K562 (cell line): Measurements from ENCODE around the gene IL4R. TPM values are rescaled to one million over a fixed set of nuclear protein-coding genes. Genes with fewer than 3 reads are reported as not detected.

Source experiments
- ATAC-seq: fragments of 200-7000 bp; cut with Tn5 transposase; 3 replicates; pipeline ENCODE4 v1.9.1; 2020; ENCODE audit warnings: moderate library complexity
- BruUV-seq: library from RNA; stranded (reverse); fragments of 400-500 nt; replicated peaks from 2 replicates; lab custom pipeline; 2021; lab: Mats Ljungman, UMichigan
- CTCF ChIA-PET: fragments of 300-600 bp; formaldehyde crosslinking; extraction: SDS; loops from one replicate; lab custom pipeline; 2021; ENCODE audit warnings: low intra/inter-chr PET ratio; lab: Yijun Ruan, JAX
- POLR2A ChIA-PET: fragments of 300-600, 350-650 bp; sonication (Branson Sonifier 250); formaldehyde crosslinking; extraction: SDS; loops from one replicate; lab custom pipeline; 2021; ENCODE audit warnings: antibody characterized with exemption, inconsistent platforms; lab: Yijun Ruan, JAX
- DNase-seq, 4 experiments: peaks; one replicate each; pipeline versions ENCODE4 v3.0.0 to v3.0.0-alpha.2; 2011 to 2018; ENCODE audit warnings: low spot score in 3 of 4, mixed read lengths in 3 of 4; ENCODE audit errors: extremely low read depth in 1 of 4
- FAIRE-seq: peaks from 2 replicates; lab custom pipeline; 2011; peaks lifted over from hg19 to GRCh38; lab: Jason Lieb, UNC
- H2AFZ ChIP-seq: 2 replicates; pipeline ENCODE4 v1.6.0; 2011; ENCODE audit warnings: low read depth, low read length, control low read depth, inconsistent platforms
- H3K27ac ChIP-seq: fragments of 200-600 bp; 3 replicates; pipeline ENCODE4 v1.8.0; 2011; ENCODE audit warnings: low read depth, mild to moderate bottlenecking, control low read depth, inconsistent platforms, low read length, moderate library complexity, mixed read lengths; ENCODE audit errors: extremely low read depth
- H3K27me3 ChIP-seq, 2 experiments: fragments of 300-600 bp in 1 of 2; 2 replicates in 1 of 2; 3 replicates in 1 of 2; pipeline versions ENCODE4 v1.6.0 to v1.8.0; 2011; ENCODE audit warnings: inconsistent platforms in 2 of 2, low read length in 2 of 2, mild to moderate bottlenecking in 1 of 2, mixed read lengths in 1 of 2, moderate library complexity in 1 of 2; ENCODE audit not compliant: control insufficient read depth in 2 of 2, insufficient read depth in 2 of 2
- H3K36me3 ChIP-seq: fragments of 300-600 bp; 3 replicates; pipeline ENCODE4 v1.8.0; 2011; ENCODE audit warnings: mild to moderate bottlenecking, low read length, inconsistent platforms; ENCODE audit not compliant: control insufficient read depth, insufficient read depth
- H3K4me1 ChIP-seq, 2 experiments: fragments of 200-600 bp in 1 of 2; replicated peaks in 1 of 2; 2 replicates in 1 of 2; 3 replicates in 1 of 2; pipeline versions ENCODE4 v1.5.1 to v1.8.0; 2011; ENCODE audit warnings: inconsistent platforms in 2 of 2, low read length in 2 of 2, mild to moderate bottlenecking in 1 of 2, mixed read lengths in 1 of 2, moderate library complexity in 1 of 2; ENCODE audit not compliant: control insufficient read depth in 2 of 2, insufficient read depth in 2 of 2
- H3K4me2 ChIP-seq: 2 replicates; pipeline ENCODE4 v1.6.1; 2011; ENCODE audit warnings: low read length, control low read depth, inconsistent platforms, mixed read lengths; ENCODE audit not compliant: insufficient read depth
- H3K4me3 ChIP-seq: fragments of 200-600 bp; sonication (generic), shearing (Covaris generic); 2 replicates; pipeline ENCODE4 v1.5.1; 2016; ENCODE audit warnings: control low read depth, inconsistent platforms
- H3K79me2 ChIP-seq: fragments of 200-600 bp; 3 replicates; pipeline ENCODE4 v1.8.0; 2011; ENCODE audit warnings: low read length, inconsistent platforms; ENCODE audit not compliant: control insufficient read depth, insufficient read depth
- H3K9ac ChIP-seq, 2 experiments: 2 replicates each; pipeline versions ENCODE4 v1.6.0 to v1.6.1; 2011; ENCODE audit warnings: low read depth in 2 of 2, low read length in 2 of 2, control low read depth in 1 of 2, inconsistent platforms in 1 of 2, mild to moderate bottlenecking in 1 of 2, mixed read lengths in 1 of 2; ENCODE audit not compliant: insufficient read depth in 1 of 2
- H3K9me1 ChIP-seq: one replicate; pipeline ENCODE4 v1.6.0; 2011; ENCODE audit warnings: inconsistent platforms, mild to moderate bottlenecking, low read length, moderate library complexity; ENCODE audit not compliant: control insufficient read depth, insufficient read depth
- H3K9me3 ChIP-seq: replicated peaks from 2 replicates; pipeline ENCODE4 v1.5.1; 2011; ENCODE audit warnings: low read depth, low read length, inconsistent platforms; ENCODE audit not compliant: control insufficient read depth, insufficient read depth
- H4K20me1 ChIP-seq: replicated peaks from 2 replicates; pipeline ENCODE4 v1.6.1; 2011; ENCODE audit warnings: low read length, inconsistent platforms, mixed read lengths; ENCODE audit not compliant: control insufficient read depth, insufficient read depth
- CBX3 ChIP-seq, 2 experiments: IDR thresholded peaks; 1 replicate in 1 of 2; 2 replicates in 1 of 2; pipeline ENCODE4 v1.6.1; 2012; ENCODE audit warnings: inconsistent platforms in 2 of 2, low read length in 2 of 2, borderline replicate concordance in 1 of 2, control low read depth in 1 of 2
- CUX1 ChIP-seq: fragments of 200-800 bp; sonication (Bioruptor generic); IDR thresholded peaks from 2 replicates; pipeline ENCODE4 v1.6.1; 2016; ENCODE audit warnings: missing genetic modification characterization, missing compliant biosample characterization
- DIDO1 ChIP-seq: fragments of 450-650 bp; IDR thresholded peaks from 2 replicates; pipeline ENCODE4 v1.6.1; 2016; ENCODE audit warnings: low read depth, missing biosample characterization, missing genetic modification characterization
- PRPF4 ChIP-seq: fragments of 200-400 bp; formaldehyde crosslinking; IDR thresholded peaks from one replicate; pipeline ENCODE4 v1.6.1; 2017; ENCODE audit warnings: low read length, low read depth, mild to moderate bottlenecking; ENCODE audit not compliant: insufficient read depth, poor library complexity, severe bottlenecking
- PURB ChIP-seq: sonication (generic); formaldehyde crosslinking; IDR thresholded peaks from 2 replicates; pipeline ENCODE4 v1.9.0; 2021; ENCODE audit warnings: low read depth, mild to moderate bottlenecking, missing genetic modification reagents
- RBM25 ChIP-seq: fragments of 200-400 bp; formaldehyde crosslinking; IDR thresholded peaks from 2 replicates; pipeline ENCODE4 v1.6.1; 2018; ENCODE audit warnings: low read length, low read depth, moderate library complexity; ENCODE audit not compliant: severe bottlenecking
- ZFP36 ChIP-seq: fragments of 150-350 bp; IDR thresholded peaks from 2 replicates; pipeline ENCODE4 v1.6.1; 2018; ENCODE audit warnings: low read length, low read depth; ENCODE audit not compliant: partially characterized antibody
- ZFX ChIP-seq: sonication (generic); formaldehyde crosslinking; IDR thresholded peaks from 2 replicates; pipeline ENCODE4 v1.8.0; 2022; ENCODE audit warnings: mild to moderate bottlenecking, missing genetic modification reagents, moderate library complexity
- WGBS: fragments of 100-300 bp; shearing (Covaris generic); methylation state at CpG from one replicate; pipeline ENCODE4 v1.1.6; 2016; ENCODE audit warnings: low coverage, mixed read lengths; ENCODE audit not compliant: insufficient coverage; ENCODE audit errors: missing lambda C conversion rate; 5-methylcytosine and 5-hydroxymethylcytosine counted together
- in situ Hi-C: fragments of 300-500 bp; cut with MboI; formaldehyde crosslinking; loops from 4 replicates; pipeline ENCODE4 v1.15.0; 2018; ENCODE audit warnings: inconsistent platforms, mixed read lengths
- intact Hi-C: fragments of 100-400 bp; cut with micrococcal nuclease; formaldehyde crosslinking; loops from 2 replicates; pipeline ENCODE4 v1.14.2; 2022
- polyA plus RNA-seq, 8 experiments: library from polyadenylated mRNA; depleted of rRNA in 4 of 8; stranded (reverse) in 5 of 8; unstranded in 3 of 8; fragments of >200 nt; fragmentation: Nextera tagmentation in 2 of 8; fragmentation: Illumina TruSeq in 1 of 8; extraction: Ambion mirVana in 2 of 8; extraction: Trizol in 1 of 8; gene quantifications; 2 replicates each; pipeline versions ENCODE4 v1.2.1 to v1.2.3, GENCODE V29; 2011 to 2014; ENCODE audit warnings: inconsistent platforms in 1 of 8, missing spikeins in 1 of 8
- total RNA-seq, 7 experiments: library from RNA; depleted of rRNA in 6 of 7; stranded (reverse); fragments of >200 nt in 6 of 7; fragmentation: Illumina TruSeq in 2 of 7; extraction: Trizol in 2 of 7; gene quantifications; 2 replicates each; pipeline versions ENCODE4 v1.2.1 to v1.2.3, GENCODE V29; 2011 to 2021; ENCODE audit warnings: low replicate concordance in 1 of 7
- TF ChIP-seq, protein P1 (sequence below): sonication (generic); formaldehyde crosslinking; IDR thresholded peaks from 2 replicates; pipeline ENCODE4 v1.8.0; 2022; ENCODE audit warnings: missing genetic modification reagents, mild to moderate bottlenecking, borderline replicate concordance

The IL4R gene
- total and polyA plus RNA-seq, 9 of the 15 experiments (the other 6 are each of a cell fraction or from before 2014, with no cell fraction given) = 0.17 to 5.8 (median 3.3) TPM

DNA sequence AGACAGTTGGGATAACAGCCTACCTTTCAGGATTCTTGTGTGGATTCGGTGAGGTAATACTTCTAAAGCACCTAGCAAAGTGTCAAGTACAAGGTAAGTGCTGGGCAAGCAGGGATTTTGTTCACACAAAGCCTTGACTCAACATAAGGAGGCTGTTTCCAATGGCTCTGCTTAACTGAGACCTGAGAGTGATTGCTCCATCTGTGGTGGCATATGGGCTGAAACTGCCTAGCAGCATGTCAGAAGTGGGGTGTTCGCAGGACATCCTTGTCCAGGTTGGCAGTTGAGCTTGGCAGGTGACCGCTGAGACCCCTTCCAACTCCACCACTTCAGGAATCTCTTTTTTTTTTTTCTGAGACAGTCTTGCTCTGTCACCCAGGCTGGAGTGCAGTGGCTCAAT is 19.8 kb downstream of the IL4R start:
- no peaks in the 10 kb centered on the region for H3K79me2 ChIP-seq
- POLR2A ChIA-PET = interaction anchor here (0.6 kb wide), 1 partner anchor 15 kb away, joined by 4 read pairs; no protein-coding TSS in a partner anchor
- in situ Hi-C loops = no loop called here
- no peaks in the 10 kb centered on the region for H3K9me1 ChIP-seq
- no peaks in the 10 kb centered on the region for H3K4me1 ChIP-seq
- no peaks in the 10 kb centered on the region for H3K9me3 ChIP-seq
- intact Hi-C loops = no loop called here
- ATAC-seq = no peak
- no peaks in the 10 kb centered on the region for H3K36me3 ChIP-seq
- DNase-seq = no peak
- TF ChIP-seq CBX3 (IDR thresholded peaks at IDR 0.05; ENCODE audit: borderline replicate concordance in 1 of 2, low read length in 2 of 2) = no peak
- H3K27me3 ChIP-seq = no peaks in the 10 kb centered on the region
- H3K27ac ChIP-seq = no peak overlapping the region
- 46% methylated on average over 3 of the region's 3 CpGs for WGBS
- H4K20me1 ChIP-seq = no peaks in the 10 kb centered on the region
- H2AFZ ChIP-seq = no peak overlapping the region
- no peak overlapping the region for H3K4me3 ChIP-seq
- FAIRE-seq = no peak
- no TSS peak for BruUV-seq
- H3K9ac ChIP-seq = no peak overlapping the region
- no peak overlapping the region for H3K4me2 ChIP-seq
- CTCF ChIA-PET = no interaction called here

- H3K9ac ChIP-seq = no peak overlapping the region
- H3K79me2 ChIP-seq = no peaks in the 10 kb centered on the region
- no peak overlapping the region for H3K4me3 ChIP-seq
- no peaks in the 10 kb centered on the region for H3K27me3 ChIP-seq
- no TSS peak for BruUV-seq
- H3K4me2 ChIP-seq = no peak overlapping the region
- POLR2A ChIA-PET = no interaction called here
- WGBS = 83% methylated on average over 2 of the region's 10 CpGs
- H3K4me1 ChIP-seq = no peaks in the 10 kb centered on the region
- H3K9me1 ChIP-seq = no peaks in the 10 kb centered on the region
- no peak overlapping the region for H2AFZ ChIP-seq
- no peaks in the 10 kb centered on the region for H3K9me3 ChIP-seq
- DNase-seq = no peak
- ATAC-seq = no peak
- CTCF ChIA-PET = no interaction called here
- H3K36me3 ChIP-seq = no peaks in the 10 kb centered on the region
- in situ Hi-C loops (no loop called here), intact Hi-C loops (no loop called here)
- H3K27ac ChIP-seq = no peak overlapping the region
- FAIRE-seq = no peak
- H4K20me1 ChIP-seq = no peaks in the 10 kb centered on the region
- TF ChIP-seq, protein P1, sequence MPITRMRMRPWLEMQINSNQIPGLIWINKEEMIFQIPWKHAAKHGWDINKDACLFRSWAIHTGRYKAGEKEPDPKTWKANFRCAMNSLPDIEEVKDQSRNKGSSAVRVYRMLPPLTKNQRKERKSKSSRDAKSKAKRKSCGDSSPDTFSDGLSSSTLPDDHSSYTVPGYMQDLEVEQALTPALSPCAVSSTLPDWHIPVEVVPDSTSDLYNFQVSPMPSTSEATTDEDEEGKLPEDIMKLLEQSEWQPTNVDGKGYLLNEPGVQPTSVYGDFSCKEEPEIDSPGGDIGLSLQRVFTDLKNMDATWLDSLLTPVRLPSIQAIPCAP = no peak
- TF ChIP-seq ZFP36 (peak; percentile 34), DIDO1 (tag) (no peak), PRPF4 (no peak), ZFX (CRISPR knock-in tag) (no peak), RBM25 (peak; percentile 44), CUX1 (CRISPR knock-in tag) (no peak), PURB (CRISPR knock-in tag) (no peak)
These were observed 20.5 kb downstream of the IL4R start for GRCh38 chr16:27334192-27334764.
